GM19397 (cell line): ENCODE data around the gene SLC32A1.

ENCODE experiments used
- ATAC-seq: cut with Tn5 transposase; IDR thresholded peaks from one replicate; pipeline ENCODE4 v1.9.1; 2021; ENCODE audit warnings: mild to moderate bottlenecking, moderate library complexity; ENCODE audit not compliant: unreplicated experiment

Gene SLC32A1

DNA sequence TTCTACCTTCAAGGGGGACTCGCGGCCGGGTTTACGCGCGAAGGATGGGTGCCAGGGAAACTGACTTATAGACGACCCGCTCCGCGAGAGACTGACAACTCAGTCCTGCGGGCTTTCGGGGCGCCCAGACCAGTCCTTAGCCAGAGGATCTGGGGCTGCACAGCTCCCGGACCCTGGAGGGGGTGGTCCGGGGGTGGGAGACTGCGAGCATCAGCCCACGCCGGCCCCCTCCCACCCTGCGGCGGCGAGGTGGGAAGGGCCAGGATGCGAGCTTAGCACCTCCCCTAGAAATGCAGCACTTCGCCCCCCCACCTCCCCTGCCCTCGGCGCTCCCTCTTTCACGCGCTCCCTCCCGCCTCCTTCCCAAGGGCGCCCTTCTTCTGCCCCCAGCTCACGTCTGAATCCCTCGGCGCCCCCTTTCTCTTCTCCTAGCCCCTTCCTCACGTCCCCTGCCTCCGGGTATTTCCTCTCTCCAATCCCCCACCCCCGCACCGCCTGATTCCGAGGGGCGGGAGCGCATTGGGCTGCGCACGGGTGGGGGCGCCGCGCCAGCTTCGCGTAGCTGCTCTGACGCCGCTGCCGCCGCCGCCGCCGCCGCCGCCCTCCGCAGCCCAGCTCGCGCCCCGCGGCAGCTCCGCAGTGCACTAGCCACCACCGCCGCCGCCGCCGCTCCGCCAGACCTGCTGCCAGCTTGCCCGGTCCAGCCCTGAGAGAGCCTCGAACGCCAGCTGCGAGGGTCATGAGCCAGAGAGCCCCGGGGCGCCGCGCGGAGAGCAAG lies at the start of gene SLC32A1:
TSS of gene SLC32A1 (plus strand) at position 639 of the 778 bp plus-strand sequence. CDS start 239 bp downstream, outside the sequence.
- no peak for ATAC-seq

DNA sequence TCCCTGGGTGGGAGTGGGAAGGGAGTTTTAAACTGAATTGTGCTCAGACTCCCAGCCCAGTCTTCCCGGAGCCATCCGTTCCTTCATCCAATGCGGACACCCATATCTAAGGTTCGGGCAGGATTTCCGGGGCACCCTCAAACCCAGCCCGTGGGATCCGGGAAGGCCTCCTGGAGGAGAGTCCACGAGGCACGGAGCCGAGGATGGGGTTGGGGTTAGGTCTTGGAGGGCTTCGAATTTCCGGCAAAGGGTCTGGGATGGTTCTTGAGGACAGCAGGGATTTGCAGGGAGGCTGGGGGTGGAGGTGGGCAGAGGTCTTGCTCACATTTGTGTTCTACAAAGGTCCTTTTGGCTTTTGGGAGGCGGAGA lies 49.5 kb upstream of the SLC32A1 start:
- no peak for ATAC-seq

DNA sequence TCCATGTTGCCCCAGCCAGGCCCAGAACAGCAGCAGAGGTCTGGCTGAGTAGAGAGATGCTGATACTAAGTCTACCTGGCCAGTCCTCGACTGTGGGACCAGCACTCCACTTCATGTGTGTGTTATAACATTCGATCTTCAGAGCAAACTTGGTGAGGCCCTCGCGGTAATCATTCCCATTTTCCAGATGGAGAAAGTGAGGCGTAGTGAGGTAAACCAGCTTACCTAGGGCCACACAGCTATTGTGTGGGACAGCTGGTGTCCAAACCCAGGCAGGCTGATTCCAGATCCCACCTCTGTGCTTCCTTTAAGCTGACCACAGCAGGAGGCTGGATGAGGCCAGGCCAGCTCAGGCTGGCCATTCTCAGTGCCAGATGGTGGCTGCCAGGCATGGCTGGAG lies 47.7 kb upstream of the SLC32A1 start:
- no peak for ATAC-seq

DNA sequence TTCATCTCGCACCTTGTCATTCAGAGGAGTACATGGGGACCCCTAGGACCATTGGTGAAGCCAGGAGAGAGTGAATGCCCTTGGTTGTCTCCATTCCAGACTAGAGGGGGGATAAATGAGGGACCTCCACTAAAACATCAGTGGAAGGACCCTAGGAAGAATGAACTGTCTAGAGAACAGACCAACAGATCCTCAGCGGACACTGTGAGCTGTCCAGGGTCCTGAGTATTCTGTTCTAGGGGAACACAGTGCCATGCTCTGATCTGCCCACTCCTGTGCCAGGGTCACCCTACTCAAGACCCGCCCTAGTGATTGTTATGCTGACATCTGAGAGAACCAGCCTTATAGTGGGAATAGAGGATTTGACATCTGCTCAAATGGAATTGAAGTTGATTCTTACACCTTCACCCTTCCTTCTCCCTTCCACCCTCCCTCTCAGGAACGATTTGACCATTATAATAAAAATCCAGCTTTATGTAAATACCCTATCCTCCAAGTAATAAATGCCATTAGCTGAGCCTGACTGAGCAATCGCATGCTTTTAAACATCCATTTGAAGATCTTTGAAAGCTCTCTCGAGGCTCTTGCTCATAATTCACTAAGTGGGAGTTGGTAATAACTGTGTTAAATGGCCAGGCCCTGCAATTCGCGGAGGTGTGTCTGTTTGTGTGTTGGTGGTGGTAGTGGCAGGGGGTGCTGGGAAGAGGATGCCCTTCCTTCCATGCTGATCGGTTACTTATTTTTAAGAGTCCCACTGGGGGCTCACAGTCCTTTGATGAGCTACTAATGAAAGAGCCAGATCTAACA lies 43.6 kb upstream of the SLC32A1 start:
- no peak for ATAC-seq

DNA sequence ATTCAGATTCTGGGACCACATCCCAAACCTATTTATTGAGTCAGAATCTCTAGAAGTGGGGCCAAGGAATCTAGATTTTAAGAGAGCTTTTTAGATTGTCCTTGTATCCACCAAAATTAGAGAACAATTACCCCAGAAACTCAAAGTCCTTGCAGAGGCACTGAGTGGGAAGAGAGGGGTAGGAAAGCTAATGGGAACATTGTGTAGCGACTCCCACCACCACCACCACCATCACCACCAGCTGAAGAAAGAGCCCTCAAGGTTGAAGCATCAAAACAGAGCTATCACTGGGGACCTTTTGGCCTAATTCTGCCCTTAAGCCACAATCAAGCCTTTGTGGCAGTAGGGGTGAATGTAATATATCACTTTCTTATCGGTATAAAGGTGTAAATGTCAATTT lies 39.0 kb upstream of the SLC32A1 start:
- ATAC-seq = no peak

GRCh38 chr20:38685853-38686473 lies 38.3 kb upstream of the SLC32A1 start:
- no peak for ATAC-seq

DNA sequence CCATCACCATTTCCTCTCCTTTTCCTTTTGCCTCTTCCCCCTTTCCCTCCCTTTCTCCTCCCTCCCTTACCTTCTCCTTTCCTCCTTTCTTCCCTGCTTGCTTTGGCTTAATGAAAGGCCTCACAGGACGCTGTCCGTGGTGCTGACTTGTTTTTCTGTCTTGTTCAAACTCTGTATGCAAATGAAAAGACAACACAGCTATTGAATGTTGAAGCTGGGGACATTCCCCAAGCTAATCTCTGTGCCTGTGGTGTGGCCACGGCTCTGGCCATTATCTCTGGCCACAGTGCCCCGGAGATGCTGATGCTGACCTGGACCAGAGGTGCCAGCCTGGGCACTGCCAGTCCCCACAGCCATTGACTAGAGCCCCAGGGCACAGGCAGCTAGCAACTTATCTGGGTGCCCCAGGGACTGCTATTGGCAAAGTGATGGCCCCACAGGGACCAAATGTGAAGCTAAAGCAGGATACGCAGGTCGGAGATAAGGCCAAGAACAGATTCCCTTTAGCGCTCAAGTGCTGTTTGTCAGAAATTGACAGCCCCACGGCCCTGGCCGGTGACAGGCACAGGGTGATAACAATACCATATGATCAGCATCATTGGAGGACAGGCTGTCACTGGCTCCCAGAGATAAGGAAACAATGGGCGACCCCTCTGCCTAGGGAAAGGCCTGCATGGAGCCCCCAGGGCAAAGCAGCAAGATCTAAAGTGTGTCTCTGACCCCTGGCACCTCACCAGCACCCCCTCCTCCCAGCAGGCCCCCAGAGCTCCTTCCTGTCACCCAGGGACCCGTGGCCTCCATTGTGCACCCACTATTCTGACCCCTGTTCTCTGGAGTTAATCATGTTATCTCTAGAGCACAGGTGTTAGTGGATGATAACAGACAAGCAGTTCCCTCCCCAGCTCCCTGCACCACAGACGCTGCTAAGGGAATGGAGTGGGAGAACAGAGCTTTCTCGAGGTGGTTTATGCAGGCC lies 31.6 kb upstream of the SLC32A1 start:
- no peak for ATAC-seq

DNA sequence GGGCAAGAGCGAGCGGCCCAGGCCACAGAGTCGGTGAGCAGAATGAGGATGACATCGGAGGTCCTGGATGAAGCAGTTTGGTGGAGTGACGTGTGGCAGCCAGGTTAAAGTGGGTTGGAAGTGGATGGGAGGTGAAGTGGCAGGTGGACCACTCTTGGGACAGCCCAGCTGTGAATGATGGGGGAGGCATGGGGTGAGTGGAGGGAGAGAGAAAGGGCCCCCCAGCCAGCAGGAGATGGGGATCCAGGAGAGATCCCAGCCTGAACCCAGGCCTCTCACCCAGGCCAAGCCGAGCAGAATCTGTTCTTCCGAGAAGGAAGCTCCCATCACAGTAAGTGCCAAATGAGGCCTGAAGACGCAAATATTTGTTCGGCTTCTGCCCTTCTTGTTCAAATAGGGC lies 27.0 kb upstream of the SLC32A1 start:
- no peak for ATAC-seq

GRCh38 chr20:38698541-38698940 lies 25.7 kb upstream of the SLC32A1 start:
- no peak for ATAC-seq

DNA sequence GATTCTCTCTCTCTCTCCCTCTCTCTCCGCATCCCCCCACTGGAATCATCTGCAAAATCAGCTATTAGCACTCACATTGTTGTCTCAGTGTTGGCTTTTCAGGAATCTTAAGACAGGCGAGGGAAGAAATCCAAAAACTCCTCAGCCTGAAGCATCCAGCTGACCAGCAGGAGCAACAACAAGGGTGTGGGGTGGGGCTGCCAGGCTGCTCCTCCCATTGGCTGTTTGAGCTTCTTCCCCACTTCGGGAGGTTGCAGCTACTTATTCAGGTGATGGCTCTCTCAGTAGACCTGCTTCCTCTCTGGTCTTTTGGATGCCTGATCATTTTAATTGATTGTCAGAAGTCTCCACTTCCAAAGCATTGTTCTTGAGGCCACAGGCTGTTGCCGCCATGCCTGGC lies 24.1 kb upstream of the SLC32A1 start:
- ATAC-seq = no peak

DNA sequence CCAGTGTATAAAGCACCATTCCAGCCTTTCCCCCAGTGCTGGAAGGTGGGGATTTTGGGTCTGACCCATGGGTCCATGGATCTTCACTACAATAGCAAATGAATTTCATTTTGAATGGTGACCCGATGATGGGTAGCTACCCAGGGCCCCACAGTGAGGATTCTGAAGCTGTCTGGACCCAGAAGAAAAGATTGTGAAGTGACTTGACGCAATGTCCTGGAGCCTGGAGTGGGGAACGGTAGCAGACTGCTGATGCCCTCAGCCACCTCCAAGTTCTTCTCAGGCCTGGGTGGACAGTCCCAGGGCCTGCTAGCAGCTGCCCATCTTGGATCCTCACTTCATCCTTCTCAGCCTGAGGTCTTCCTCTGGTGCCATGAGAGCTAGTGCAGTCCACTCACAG lies 23.4 kb upstream of the SLC32A1 start:
- no peak for ATAC-seq

DNA sequence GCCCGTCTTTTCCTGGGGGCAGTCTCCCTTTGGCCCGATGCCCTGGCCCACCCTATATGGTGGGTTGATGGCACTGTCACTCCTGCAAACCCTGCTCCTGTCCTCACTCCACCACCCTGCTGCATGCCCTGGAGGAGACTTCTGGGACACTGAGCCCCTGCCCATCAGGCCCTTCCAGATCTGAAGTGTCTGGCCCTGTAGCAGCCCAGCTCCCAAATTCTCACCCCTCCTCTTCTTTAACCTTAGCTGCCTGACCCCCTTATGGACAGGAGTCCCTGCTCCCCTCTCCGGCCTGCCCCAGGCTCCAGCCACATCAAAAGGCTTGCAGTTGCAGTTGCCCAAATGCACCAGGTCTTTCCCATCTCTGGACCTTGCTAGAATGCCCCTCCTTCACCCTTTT lies 20.8 kb upstream of the SLC32A1 start:
- ATAC-seq = no peak

DNA sequence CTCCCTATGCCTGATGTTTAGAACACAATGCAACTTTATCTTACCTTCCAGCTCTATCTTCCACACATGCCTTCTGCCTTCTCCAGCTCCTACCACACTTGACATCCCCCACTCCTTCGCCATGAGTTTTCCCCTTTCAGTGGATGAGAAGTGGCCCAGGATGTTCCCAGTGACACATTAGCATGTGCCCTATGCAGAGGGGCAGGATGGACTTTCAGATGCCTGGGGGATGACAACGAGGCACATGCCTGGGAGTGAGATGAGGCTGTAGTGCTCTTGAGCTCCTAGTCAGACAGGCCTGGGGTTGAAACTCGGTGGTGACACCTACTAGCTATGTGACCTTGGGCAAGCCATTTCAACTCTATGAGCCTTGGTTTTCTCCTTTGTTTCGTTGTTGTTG lies 20.1 kb upstream of the SLC32A1 start:
- ATAC-seq = no peak

DNA sequence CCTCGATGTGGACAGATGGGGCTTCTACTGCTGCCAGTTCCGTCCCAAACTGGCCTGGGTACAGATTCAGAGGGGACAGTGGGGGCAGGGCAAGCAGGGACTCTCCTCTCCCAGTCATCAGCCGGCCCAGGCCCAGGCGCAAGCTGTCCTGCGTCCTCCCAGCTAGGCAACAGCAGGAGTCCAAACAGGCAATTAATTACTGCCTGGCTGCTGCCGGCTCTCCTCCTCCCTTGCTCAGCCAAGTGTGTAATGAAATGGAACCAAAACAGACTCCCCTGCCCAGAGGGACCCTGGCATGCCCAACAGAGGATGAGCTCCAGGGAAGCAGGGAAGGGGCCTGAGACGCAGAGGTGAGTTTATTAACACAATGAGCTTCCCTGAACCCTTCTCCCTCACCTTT lies 17.8 kb upstream of the SLC32A1 start:
- ATAC-seq = no peak

DNA sequence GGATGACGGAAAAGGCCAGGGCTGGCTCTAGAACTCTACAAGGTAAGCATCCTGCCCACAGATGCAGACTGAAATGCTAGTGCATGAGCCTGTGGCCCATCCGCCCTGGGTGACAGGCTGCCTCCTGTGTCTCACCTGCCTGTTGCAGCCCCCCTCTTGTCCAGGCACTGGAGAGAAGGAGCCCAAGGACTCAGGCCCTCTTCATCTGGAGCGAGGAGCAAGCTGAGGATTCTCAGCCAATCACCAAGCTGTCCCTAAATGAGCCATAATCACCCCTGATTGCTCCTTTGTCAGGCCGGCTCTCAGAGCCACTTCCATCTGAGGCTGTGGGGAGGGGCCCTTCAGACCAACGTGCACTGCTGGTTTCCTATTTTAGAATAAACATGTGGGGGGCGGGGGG lies 10.0 kb upstream of the SLC32A1 start:
- ATAC-seq = no peak

GRCh38 chr20:38715646-38716045 lies 8.6 kb upstream of the SLC32A1 start:
- ATAC-seq = no peak

GRCh38 chr20:38722683-38723016 lies 1.6 kb upstream of the SLC32A1 start:
- no peak for ATAC-seq

DNA sequence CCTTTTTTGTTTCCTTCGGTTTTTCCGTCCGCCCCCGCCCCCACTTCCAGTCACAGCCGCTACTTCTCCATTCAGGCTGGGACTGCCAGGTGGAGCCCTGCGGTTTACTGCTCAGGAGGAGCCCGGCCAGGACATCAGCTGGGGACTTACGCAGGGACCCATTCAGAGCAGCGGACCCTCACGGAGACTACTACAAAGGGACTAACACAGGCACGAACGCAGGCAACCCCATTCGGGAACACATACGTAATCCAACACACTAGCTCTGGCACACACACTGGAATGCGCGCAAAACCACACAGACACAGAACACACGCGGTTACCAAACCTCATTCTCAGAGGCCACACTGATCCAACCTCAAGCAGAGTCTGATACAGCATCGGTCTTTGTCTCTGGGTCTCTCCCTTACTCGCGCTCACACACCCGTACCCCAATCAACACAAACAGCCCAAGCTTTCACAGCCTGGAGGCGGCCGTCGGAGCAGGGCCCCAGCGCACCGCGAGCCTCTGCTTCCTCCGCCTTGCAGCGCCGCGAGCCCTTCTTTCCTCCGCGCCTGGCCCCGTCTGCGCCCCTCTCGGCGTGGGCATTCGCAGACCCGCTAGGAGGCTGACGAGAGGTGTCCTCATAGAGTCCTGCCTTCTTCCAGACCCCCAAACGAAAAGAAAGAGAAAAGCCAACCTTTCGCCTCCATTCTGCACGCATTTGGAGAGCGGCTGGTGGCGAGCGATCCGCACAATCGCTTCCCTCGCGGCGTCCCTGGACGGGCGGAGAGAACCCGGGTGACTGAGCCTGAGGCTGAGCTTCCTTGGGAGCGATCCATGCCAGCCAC lies 1.1 kb upstream of the SLC32A1 start:
- no peak for ATAC-seq

- ATAC-seq = no peak
Measured at GRCh38 chr20:38724626-38725147, 401 bp downstream of the SLC32A1 start.
